HG03442 (cell line): ENCODE results near the gene GPR35.

ENCODE experiments used
- ATAC-seq: cut with Tn5 transposase; IDR thresholded peaks from one replicate; pipeline ENCODE4 v1.9.1; 2021; ENCODE audit warnings: mild to moderate bottlenecking, moderate library complexity; ENCODE audit not compliant: unreplicated experiment

Gene GPR35

DNA sequence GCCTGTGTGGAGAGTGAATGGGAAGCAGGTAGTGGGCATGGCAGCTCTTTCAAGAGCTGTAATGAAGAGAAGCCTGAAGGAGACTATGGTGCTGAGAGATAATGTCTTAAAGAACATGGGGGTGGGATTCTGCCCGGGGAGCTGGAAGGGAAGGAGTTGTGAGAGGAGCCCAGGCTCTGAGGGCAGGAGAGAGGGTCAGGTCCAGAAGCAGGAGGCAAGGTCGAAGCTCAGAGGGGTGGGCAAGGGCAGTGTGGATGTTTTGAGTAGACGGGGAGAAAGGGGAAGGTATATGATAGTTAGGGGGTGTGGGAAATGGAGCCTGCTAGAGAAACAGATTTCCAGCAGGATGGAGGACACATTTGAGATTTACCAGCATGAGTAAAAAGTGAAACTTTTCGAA, 36.6 kb upstream of the GPR35 start:
- no peak for ATAC-seq

DNA sequence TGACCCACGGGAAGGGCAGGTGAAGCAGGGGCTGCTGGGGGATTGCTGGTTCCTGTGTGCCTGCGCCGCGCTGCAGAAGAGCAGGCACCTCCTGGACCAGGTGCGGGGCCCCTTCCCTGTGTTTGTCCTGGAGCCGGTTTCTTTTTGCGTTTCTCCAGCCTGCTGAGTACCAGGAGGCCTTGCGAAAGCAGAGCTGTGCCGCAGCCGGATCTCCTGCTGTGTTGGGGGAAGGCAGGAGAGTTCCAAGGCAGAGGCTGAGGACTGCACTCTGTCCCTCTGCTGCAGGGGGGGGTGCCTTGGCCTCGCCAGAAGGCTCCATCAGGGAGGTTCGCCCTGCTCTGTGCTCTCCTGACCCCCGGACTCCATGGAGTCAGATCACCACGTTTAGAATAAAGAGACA, 35.9 kb upstream of the GPR35 start:
- ATAC-seq, result no peak

DNA sequence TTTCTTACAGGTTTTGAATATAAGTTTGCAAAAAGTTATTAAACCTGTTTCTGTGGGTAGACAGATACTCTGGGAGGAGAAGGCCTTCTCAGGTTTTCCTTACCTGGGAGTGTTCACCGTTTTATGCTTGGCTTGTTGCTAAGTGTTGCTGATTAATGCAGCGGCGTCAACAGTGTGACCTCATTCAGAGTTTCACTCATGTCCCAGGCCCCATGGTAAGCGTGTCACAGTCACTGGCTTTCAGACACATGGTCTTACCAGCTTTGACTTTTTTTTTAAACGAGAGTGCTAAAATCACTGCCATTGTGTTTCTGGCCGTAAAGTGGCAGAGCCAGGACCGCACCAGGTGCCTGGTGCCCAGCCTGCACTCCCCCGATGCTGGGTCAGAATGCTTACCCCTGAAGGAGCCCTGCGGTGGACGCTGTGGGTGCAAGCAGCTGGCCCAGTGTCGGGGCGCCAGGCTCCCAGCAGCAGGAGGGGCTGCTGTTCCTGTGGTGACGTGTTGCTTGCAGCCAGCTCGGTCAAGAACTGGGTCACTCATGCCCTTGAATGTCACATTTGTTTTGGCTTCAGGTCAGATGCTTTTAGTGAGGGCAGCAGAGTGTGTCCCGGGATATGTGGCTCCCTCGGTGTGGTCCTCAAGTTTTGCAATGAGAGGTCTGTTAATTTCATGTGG, 35.3 kb upstream of the GPR35 start:
- no peak for ATAC-seq

DNA sequence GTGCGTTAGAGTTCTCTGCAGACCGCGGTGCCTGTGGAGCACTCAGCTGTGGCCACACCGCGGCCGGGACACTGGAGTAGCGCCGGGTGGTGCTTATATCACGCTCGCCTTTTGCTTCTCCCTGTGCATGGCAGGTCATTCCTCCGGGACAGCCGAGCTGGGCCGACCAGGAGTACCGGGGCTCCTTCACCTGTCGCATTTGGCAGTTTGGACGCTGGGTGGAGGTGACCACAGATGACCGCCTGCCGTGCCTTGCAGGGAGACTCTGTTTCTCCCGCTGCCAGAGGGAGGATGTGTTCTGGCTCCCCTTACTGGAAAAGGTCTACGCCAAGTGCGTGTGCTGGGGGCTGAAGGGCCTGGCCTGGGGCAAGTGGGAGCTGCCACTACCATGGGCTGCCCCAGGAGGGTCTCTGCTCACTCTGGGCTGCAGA, 34.6 kb upstream of the GPR35 start:
- ATAC-seq, result no peak

DNA sequence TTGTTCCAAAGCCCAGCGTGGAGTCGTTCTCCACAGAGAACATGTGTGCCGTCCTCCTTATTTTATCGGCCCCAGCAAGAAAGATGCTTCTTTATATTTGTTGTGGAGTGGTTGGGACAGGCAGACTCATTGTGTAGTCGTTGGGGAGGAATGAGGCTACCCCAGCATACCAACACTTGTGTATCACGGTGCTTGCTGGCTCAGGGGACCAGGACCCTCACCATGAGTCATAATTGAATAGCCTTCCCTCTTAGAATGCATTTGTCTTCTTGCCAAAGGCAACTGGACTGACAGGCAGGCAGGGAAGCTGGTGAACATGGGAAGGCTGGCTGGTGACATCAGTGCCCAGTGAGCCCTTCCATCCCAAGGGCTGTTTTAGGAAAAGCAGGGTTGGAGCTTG, 34.1 kb upstream of the GPR35 start:
- no peak for ATAC-seq

DNA sequence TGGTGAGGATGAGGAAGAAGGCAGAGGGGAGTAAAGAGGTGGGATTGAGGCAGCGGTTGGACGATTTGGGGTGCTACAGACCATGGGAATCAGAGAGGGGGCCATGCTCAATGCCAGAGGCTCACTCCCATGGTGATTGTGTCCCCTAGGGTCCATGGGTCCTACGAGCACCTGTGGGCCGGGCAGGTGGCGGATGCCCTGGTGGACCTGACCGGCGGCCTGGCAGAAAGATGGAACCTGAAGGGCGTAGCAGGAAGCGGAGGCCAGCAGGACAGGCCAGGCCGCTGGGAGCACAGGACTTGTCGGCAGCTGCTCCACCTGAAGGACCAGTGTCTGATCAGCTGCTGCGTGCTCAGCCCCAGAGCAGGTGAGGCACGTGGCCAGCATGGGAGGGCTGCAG, 33.5 kb upstream of the GPR35 start:
- ATAC-seq, result no peak

DNA sequence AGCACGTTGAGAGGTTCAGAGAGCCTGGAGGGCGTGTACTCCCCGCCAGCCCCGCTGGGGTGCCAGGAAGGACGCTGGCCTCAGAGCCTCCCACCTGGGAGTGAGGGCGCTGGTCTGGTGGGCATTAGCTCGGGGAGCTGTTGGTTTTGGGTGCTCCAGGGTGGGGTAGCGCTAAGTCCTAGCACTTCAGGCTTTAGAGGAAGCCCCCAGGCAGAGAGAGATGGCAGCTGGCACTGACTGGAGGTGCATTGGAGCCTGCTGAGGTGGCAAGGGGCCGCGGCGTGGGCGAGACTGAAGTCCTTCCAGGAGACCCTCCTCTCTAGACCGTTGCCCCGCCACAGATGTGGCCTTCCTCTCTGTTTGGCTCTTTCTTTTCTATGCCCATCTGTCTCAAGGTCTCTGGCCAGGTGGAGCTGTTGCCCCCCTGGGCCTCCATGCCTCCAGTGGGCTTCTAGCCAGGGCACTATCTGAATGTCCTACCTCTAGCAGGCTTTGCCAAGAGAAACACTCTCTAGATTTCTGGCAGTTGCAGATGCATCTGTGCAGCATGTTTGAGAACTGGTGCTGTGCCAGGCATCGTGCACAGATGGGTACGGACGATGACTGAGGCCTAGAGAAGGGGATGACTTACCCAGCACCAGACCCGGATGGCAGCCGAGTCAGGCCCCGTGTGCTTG, 32.1 kb upstream of the GPR35 start:
- ATAC-seq, result no peak

DNA sequence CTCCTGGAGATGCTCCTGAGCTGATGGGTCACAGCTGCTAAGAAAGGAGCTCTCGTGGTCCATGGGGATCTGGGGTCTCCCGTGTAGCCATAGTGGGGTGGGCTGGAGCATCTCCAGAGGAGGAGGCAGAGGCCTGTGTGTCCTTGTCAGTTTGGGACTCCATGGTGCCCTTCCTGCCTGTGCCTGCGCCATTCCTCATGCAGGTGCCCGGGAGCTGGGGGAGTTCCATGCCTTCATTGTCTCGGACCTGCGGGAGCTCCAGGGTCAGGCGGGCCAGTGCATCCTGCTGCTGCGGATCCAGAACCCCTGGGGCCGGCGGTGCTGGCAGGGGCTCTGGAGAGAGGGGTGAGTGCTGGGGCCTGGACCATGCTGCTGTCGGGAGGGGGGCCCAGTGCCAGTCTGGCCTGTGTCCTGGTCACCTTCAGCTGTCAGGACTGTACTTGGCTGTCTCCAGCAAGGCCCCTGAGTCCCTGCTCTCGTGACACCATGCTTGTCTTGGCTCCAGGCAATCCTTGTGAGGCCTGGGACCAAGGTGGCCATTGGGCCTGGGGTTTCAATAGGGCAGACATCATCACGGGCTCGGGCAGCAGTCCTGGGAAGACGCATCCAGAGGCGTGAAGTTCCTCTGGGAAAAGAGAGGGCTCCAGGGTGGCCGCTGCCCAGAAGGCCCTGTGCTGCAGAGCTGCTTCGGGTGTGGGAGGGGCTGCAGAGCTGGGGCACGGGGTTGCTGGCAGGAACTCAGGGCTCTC, 31.4 kb upstream of the GPR35 start:
- ATAC-seq, result no peak

DNA sequence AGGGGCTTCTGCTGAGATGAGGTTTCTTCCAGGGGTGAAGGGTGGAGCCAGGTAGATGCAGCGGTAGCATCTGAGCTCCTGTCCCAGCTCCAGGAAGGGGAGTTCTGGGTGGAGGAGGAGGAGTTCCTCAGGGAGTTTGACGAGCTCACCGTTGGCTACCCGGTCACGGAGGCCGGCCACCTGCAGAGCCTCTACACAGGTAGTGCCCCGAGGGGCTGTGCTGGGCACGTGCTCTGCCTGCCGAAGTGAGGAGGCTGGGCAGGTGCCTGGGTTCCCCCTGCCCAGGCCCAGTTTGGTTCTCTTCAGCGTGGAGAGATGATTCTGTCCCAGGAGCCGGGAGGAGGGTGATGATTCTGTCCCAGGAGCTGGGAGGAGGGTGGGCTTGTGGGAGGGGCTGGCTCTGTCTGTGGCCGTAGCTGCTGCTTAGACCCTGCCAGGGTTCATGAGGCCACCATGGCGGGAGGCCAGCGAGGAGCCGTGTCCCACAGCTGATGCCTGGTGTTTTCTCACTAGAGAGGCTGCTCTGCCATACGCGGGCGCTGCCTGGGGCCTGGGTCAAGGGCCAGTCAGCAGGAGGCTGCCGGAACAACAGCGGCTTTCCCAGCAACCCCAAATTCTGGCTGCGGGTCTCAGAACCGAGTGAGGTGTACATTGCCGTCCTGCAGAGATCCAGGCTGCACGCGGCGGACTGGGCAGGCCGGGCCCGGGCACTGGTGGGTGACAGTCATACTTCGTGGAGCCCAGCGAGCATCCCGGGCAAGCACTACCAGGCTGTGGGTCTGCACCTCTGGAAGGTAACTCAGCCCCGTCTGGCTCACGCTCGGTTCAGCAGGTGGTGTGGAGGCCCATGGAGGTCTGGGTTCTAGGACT, 30.5 kb upstream of the GPR35 start:
- no peak for ATAC-seq

DNA sequence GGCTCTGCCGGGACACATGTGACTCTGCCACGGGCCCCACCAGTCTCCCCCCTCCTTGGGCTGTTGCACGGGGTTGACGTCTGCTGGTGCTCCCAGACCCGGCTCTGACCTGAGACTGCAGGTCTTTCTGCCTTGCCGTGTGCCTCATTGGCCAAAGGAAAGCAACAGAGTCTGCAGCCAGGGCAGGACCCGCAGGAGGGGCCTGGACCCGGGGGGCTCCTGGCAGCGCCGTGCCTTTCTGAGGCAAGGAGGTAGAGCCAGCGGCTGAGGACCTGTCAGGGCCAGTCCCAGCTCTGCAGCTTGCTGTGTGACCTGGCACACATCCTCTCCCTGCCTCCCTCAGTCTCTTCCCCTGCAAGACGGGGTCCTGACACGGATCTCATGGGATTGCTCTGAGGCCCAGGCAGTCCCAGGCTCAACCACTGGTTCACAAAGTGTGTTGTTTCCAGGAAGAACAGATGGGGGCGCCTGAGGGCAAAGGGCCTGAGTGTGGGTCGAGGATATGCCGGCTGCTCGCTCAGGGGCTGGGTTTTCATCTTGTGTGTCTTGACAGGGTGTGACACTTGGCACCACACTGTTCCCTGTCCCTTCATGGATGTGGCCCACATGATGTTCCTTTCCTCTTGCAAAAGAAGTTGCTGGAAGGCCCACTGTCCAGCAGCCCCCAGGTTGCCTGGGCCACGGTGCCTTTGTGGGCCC, 29.8 kb upstream of the GPR35 start:
- no peak for ATAC-seq

DNA sequence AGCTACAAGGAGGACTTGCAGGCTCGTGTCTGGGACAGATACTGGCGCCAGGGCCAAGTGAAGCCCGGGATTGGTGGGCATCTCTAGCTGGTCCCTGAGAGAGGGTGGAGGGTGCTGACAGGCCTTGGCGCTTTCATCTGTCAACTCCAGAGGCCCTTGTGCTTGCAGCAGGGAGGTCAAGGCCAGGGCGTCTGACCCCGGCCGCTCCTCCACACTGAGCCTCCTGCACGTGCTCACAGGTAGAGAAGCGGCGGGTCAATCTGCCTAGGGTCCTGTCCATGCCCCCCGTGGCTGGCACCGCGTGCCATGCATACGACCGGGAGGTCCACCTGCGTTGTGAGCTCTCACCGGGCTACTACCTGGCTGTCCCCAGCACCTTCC, 29.2 kb upstream of the GPR35 start:
- ATAC-seq, result no peak

DNA sequence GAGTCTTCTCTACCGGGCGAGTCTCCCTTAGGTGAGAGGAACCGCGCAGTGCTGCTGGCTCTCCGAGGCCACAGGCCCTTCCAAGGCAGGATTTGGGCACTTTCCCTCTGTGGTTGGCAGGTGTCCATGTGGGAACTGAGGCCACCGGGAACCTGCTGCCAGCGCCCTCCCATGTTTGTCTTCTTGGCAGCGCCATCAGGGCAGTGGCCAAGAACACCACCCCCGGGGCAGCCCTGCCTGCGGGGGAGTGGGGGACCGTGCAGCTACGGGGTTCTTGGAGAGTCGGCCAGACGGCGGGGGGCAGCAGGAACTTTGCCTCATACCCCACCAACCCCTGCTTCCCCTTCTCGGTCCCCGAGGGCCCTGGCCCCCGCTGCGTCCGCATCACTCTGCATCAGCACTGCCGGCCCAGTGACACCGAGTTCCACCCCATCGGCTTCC, 28.8 kb upstream of the GPR35 start:
- ATAC-seq, result no peak

DNA sequence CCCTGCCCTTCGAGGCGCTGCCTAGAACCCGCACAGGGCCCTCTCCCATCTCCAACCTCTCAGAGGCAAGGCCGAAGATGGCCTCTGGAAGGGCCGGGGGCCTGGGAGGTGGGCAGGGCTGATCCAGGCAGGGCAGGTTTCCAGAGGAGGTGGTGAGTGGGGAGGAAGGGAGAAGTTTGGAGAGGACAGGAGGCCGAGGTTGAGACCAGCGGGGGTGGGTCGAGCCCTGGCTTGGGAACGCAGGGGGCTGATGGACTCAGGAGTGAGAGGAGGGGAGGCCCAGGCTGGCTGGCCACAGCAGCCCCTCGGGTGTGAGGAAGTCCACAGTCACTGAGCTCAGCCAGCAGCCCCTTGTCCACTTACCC, 28.2 kb upstream of the GPR35 start:
- no peak for ATAC-seq

DNA sequence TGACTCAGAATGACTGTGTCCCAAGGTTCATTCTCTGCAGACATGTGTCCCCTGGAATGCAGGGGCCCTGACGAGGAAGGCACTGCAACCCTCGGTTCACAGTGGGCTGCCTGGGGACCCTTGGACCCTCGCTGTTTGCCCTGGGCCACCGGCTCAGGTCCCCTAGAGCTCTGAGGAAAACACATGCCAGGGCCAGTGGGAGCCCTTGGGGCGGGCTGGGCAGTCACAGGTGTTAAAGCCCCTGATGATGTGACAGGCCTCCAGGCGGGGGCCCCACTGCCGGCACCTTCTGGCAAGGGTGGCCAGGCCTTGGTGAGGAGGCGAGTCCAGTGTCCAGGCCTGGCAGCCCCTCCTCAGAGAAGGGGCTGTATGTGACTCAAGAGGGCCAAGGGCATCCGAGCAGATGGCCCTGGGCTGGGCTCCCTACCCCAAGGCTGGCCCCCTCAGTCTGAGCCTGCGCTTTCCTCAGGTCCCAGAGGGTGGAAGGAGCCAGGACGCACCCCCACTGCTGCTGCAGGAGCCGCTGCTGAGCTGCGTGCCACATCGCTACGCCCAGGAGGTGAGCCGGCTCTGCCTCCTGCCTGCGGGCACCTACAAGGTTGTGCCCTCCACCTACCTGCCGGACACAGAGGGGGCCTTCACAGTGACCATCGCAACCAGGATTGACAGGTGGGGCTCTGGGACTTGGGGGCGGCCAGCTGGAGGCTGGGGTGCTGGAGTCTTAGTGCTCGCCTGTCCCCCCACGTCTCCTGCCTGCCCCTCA, 27.7 kb upstream of the GPR35 start:
- no peak for ATAC-seq

DNA sequence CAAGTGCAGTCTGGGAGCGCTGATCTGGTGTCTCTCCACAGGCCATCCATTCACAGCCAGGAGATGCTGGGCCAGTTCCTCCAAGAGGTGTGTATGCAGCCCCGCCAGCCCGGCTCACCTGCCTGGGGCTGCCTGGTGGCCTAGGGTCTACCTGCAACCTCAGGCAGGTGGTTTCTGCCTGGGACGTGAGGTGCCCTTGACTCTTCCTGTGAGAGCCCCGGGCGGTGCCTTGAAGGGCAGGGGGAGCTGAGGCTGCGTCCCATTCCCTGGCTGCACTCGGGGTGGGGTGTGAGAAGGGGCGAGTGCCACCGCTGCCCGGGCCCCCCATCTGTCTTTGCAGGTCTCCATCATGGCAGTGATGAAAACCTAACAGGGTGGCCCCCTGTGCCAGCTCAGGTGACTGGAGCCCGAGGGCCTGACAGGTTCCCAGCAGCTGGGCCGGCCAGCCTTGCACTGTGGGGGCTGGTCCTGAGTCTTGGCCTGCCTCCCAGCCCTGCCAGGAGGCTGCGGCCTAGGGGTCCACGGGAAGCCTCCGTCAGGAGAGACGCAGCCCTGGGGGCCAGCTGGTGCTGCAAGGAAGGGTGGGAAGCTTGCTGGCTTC, 26.9 kb upstream of the GPR35 start:
- no peak for ATAC-seq

DNA sequence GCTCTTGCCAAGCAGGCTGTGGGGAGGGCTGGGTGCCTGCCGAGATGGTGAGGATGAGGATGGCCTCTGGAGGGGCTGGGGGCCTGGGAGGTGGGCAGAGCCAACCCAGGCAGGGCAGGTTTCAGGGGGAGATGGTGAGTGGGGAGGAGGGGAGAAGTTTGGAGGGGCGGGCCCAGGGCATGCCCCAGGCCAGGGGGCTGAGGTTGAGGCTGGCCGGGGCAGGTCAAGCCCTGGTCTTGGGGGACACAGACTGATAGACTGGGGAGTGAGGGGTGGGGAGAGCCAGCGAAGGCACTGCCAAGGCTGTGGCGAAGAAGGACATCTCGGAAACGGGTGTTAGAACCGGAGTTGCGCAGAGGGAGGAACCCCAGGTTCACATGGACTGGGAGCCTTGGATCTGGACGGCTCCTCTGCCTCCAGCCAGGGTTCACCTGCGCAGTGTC, 26.1 kb upstream of the GPR35 start:
- no peak for ATAC-seq

DNA sequence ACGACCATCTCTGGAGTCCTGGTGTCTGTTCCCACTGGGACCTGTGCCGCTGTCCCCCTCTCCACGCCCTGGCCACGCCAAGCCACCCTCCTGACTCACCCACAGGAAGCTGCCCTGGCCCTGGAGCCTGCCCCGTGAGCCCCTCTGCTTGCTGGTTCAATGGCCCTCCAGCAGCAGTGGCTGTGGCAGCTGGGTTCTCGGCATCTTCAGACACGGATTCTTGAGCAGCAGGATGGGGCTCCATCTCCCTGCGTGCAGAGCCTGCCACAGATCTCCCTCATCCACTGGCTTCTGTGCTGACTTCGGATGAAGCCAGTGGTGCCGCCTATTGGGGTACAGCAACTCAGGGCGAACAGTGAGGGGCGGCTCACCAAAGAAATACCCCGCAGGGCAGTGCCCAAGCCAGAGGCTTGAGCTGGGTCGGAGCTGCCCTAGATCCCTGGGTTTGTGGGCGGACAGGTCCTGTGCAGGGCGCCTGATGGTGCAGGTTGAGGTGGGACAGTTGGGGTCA, 24.8 kb upstream of the GPR35 start:
- no peak for ATAC-seq

DNA sequence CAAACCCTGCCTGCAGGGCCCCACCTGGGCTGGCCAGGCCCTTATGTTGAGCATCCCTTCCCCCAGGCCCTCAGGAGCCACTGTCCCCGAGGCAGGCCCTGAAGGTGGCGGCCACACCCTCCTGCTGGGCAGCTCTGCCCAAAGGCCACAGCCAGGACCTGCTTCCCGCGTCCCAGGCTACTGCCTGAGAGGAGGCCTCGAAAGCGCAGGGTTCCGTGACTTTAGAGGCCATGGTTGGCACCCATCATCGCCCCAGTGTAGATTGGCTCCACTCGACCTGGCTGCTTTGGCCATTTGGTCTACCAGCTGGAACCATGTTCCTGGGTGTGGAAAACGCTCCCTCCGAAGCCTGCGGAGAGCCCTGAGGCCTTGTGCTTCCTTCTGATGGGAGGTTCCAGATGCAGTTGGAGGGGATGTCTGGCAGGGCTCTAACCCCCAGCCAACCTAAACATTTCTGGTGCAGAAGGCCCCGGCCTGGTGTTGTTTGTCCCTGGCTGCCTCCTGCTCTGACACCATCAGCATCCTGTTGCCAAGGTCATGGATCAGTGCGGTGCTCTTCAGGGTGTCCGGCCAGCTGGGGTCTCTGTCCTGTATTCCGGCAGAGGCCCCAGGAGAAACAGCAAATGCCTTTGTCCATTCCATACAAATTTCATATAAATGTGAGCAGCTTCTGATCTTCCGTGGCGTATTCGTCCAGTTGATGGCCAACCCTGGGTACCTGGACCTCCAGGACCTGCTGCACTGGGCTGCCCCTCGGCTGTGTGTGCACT, 24.0 kb upstream of the GPR35 start:
- ATAC-seq, result no peak

DNA sequence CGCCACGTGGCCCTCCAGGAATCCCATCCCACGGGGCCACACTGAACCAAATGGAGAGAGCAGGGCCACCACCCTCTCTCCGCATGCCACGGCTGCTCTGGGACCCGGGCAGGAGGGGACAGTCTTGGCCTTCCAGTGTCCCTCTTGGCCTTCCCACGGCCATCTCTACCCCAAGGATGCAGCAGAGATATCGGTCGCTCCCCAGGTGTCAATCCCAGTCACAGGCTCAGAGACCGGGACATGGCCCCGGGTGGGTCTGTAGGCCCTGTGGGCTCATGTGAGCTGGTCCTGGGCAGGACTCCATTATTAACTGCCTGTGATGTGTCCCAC, 23.5 kb upstream of the GPR35 start:
- no peak for ATAC-seq
